Brain microvascular endothelial cell (primary cell): ENCODE measurements around the gene CRTAC1.

Experiments used
- DNase-seq: peaks from one replicate; pipeline ENCODE4 v3.0.0-alpha.2; 2020
- H3K27ac ChIP-seq: fragments of 250-450 bp; sonication (Bioruptor Pico); 2 replicates; pipeline ENCODE4 v1.5.1; 2020; ENCODE audit warnings: mild to moderate bottlenecking, moderate library complexity
- H3K27me3 ChIP-seq: fragments of 250-450 bp; sonication (Bioruptor Pico); replicated peaks from 2 replicates; pipeline ENCODE4 v1.5.1; 2020; ENCODE audit warnings: mild to moderate bottlenecking
- H3K36me3 ChIP-seq: fragments of 250-450 bp; sonication (Bioruptor Pico); replicated peaks from 2 replicates; pipeline ENCODE4 v1.5.1; 2020; ENCODE audit warnings: mild to moderate bottlenecking
- H3K4me3 ChIP-seq: 2 replicates; pipeline ENCODE4 v1.5.1; 2011; ENCODE audit warnings: low read depth, mild to moderate bottlenecking, control low read depth, low read length, moderate library complexity
- CTCF ChIP-seq: IDR thresholded peaks from 2 replicates; pipeline ENCODE4 v1.5.1; 2011; ENCODE audit warnings: low read depth, mild to moderate bottlenecking, moderate library complexity, low read length, control low read depth, inconsistent platforms; ENCODE audit errors: missing control alignments
- in situ Hi-C: cut with HindIII; loops from 2 replicates; pipeline ENCODE4 v1.10.0; 2017; ENCODE audit warnings: low sequenced_read_pairs, low pct_ligation_motif_present

CRTAC1 gene

GRCh38 chr10:98013776-98014175 is 16.6 kb downstream of the CRTAC1 start:
- no peaks in the 10 kb centered on the region for H3K27me3 ChIP-seq
- no peaks in the 10 kb centered on the region for H3K36me3 ChIP-seq
- H3K4me3 ChIP-seq: no peak overlapping the region
- TF ChIP-seq CTCF: no peak
- H3K27ac ChIP-seq: no peak overlapping the region
- in situ Hi-C loops: no loop called here
- no peak for DNase-seq

- in situ Hi-C loops: no loop called here
- Histone ChIP-seq H3K4me3 (no peak overlapping the region), H3K36me3 (no peaks in the 10 kb centered on the region), H3K27me3 (no peaks in the 10 kb centered on the region), H3K27ac (no peak overlapping the region)
- TF ChIP-seq CTCF: no peak
- DNase-seq: no peak
Observed at GRCh38 chr10:98013122-98013521, 17.3 kb downstream of the CRTAC1 start.

GRCh38 chr10:98012644-98013043 is 17.8 kb downstream of the CRTAC1 start:
- Histone ChIP-seq H3K27me3 (no peaks in the 10 kb centered on the region), H3K27ac (no peak overlapping the region), H3K36me3 (no peaks in the 10 kb centered on the region), H3K4me3 (no peak overlapping the region)
- no peak for DNase-seq
- no peak for TF ChIP-seq CTCF
- in situ Hi-C loops: no loop called here

DNA sequence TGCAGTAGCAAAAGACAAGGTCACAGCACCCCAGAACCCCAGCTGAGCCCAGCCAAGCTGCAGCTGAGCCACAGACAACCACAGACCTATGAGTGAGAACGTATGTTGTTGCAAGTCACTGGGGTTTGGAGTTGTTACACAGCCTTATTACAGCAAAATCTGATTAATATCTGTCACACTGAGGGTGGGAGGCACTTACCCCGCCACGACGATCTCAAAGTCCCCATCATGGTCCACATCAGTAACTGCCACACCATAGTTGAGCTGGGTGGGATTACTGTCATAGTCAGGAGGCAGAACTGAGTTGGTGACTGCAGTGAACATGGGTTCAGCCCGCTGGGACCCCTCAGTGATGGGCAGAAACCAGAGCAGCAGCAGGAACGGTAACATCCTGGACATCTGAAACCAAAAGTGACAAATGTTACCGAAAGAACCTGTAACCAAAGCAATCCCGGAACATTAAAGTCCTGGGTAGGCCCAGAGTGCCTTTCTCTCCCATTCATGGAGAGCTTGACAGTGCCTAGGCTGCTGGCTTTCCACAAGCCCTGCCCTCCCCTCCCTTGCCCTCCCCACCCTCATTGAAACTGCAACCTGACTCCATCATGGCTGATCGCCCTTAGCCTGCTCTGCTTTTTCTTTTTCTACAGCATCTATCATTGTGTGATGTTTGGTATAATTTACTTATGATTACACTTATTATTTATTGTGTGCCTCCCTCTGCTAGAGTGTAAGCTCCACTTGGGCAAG is 19.3 kb downstream of the CRTAC1 start:
- DNase-seq: no peak
- no peak overlapping the region for H3K27ac ChIP-seq
- no peaks in the 10 kb centered on the region for H3K27me3 ChIP-seq
- H3K4me3 ChIP-seq: no peak overlapping the region
- no peaks in the 10 kb centered on the region for H3K36me3 ChIP-seq
- no peak for TF ChIP-seq CTCF
- in situ Hi-C loops: no loop called here

GRCh38 chr10:98006266-98006665 is 24.2 kb downstream of the CRTAC1 start:
- Histone ChIP-seq H3K36me3 (no peaks in the 10 kb centered on the region), H3K4me3 (no peak overlapping the region), H3K27me3 (no peaks in the 10 kb centered on the region), H3K27ac (no peak overlapping the region)
- no peak for DNase-seq
- no peak for TF ChIP-seq CTCF
- in situ Hi-C loops: no loop called here

GRCh38 chr10:98001736-98002135 is 28.7 kb downstream of the CRTAC1 start:
- no peak overlapping the region for H3K4me3 ChIP-seq
- DNase-seq: no peak
- H3K36me3 ChIP-seq: no peaks in the 10 kb centered on the region
- in situ Hi-C loops: no loop called here
- H3K27me3 ChIP-seq: no peaks in the 10 kb centered on the region
- TF ChIP-seq CTCF: no peak
- H3K27ac ChIP-seq: no peak overlapping the region
